H9 (cell line): Measurements from ENCODE around the gene DGLUCY. TPM values are rescaled to one million over a fixed set of nuclear protein-coding genes. Genes with fewer than 3 reads are reported as not detected.
"Not testable (repeated sequence)": the region's sequence is repeated elsewhere in the genome, so short reads cannot be mapped to it uniquely, and the experiment has no call there.

ENCODE experiments used
- DNase-seq: peaks from one replicate; pipeline ENCODE4 v3.0.0-alpha.2; 2017
- H2AFZ ChIP-seq: one replicate; pipeline ENCODE4 v1.6.1; 2013; ENCODE audit warnings: mild to moderate bottlenecking, low read length, control low read depth, moderate library complexity
- H2AK5ac ChIP-seq: 2 replicates; pipeline ENCODE4 v1.6.1; 2013; ENCODE audit warnings: low read length, control low read depth, mixed read lengths; ENCODE audit not compliant: insufficient read length
- H2BK120ac ChIP-seq: one replicate; pipeline ENCODE4 v1.6.1; 2013; ENCODE audit warnings: low read depth, mild to moderate bottlenecking, low read length, control low read depth, inconsistent platforms; ENCODE audit not compliant: poor library complexity, severe bottlenecking
- H2BK12ac ChIP-seq: 2 replicates; pipeline ENCODE4 v1.6.1; 2013; ENCODE audit warnings: low read length, control low read depth, mixed read lengths, low read depth; ENCODE audit not compliant: insufficient read length
- H2BK15ac ChIP-seq: 2 replicates; pipeline ENCODE4 v1.6.1; 2013; ENCODE audit warnings: low read depth, low read length, control low read depth
- H2BK20ac ChIP-seq: one replicate; pipeline ENCODE4 v1.6.1; 2013; ENCODE audit warnings: low read depth, mild to moderate bottlenecking, low read length, control low read depth, inconsistent platforms; ENCODE audit not compliant: poor library complexity, severe bottlenecking
- H2BK5ac ChIP-seq: 2 replicates; pipeline ENCODE4 v1.6.1; 2013; ENCODE audit warnings: low read length, control low read depth, mixed read lengths; ENCODE audit not compliant: insufficient read length
- H3K14ac ChIP-seq: 2 replicates; pipeline ENCODE4 v1.6.1; 2013; ENCODE audit warnings: low read length, control low read depth; ENCODE audit not compliant: insufficient read depth
- H3K18ac ChIP-seq: 2 replicates; pipeline ENCODE4 v1.6.1; 2013; ENCODE audit warnings: low read depth, mild to moderate bottlenecking, mixed read lengths, low read length, control low read depth; ENCODE audit not compliant: insufficient read length
- H3K23ac ChIP-seq: 2 replicates; pipeline ENCODE4 v1.6.1; 2013; ENCODE audit warnings: low read length, control low read depth, mixed read lengths, low read depth; ENCODE audit not compliant: insufficient read length
- H3K23me2 ChIP-seq: 2 replicates; pipeline ENCODE4 v1.6.1; 2013; ENCODE audit warnings: low read depth, mild to moderate bottlenecking, mixed read lengths, low read length, control low read depth; ENCODE audit not compliant: insufficient read length, poor library complexity, severe bottlenecking
- H3K27ac ChIP-seq: 2 replicates; pipeline ENCODE4 v1.5.1; 2013; ENCODE audit warnings: low read length, control low read depth, mixed read lengths, low read depth; ENCODE audit not compliant: insufficient read length
- H3K27me3 ChIP-seq: 2 replicates; pipeline ENCODE4 v1.6.1; 2013; ENCODE audit warnings: low read length, control low read depth, inconsistent platforms; ENCODE audit not compliant: insufficient read depth
- H3K4ac ChIP-seq: 2 replicates; pipeline ENCODE4 v1.6.1; 2013; ENCODE audit warnings: low read depth, mild to moderate bottlenecking, control low read depth, inconsistent platforms, low read length, moderate library complexity
- H3K4me1 ChIP-seq: 2 replicates; pipeline ENCODE4 v1.6.1; 2013; ENCODE audit warnings: low read length, control low read depth, inconsistent platforms; ENCODE audit not compliant: insufficient read depth
- H3K4me2 ChIP-seq: 2 replicates; pipeline ENCODE4 v1.6.1; 2013; ENCODE audit warnings: low read length, control low read depth, mixed read lengths; ENCODE audit not compliant: insufficient read length, insufficient read depth
- H3K56ac ChIP-seq: 2 replicates; pipeline ENCODE4 v1.6.1; 2013; ENCODE audit warnings: low read depth, mild to moderate bottlenecking, mixed read lengths, low read length, control low read depth; ENCODE audit not compliant: insufficient read length
- H3K79me1 ChIP-seq: 2 replicates; pipeline ENCODE4 v1.6.1; 2013; ENCODE audit warnings: low read depth, mild to moderate bottlenecking, moderate library complexity, low read length, control low read depth, inconsistent platforms; ENCODE audit not compliant: insufficient read depth, poor library complexity, severe bottlenecking
- H3K79me2 ChIP-seq: 2 replicates; pipeline ENCODE4 v1.6.1; 2013; ENCODE audit warnings: low read length, control low read depth, inconsistent platforms; ENCODE audit not compliant: insufficient read depth
- H3K9ac ChIP-seq: 2 replicates; pipeline ENCODE4 v1.6.1; 2013; ENCODE audit warnings: low read length, control low read depth, mixed read lengths; ENCODE audit not compliant: insufficient read length; ENCODE audit errors: extremely low read depth
- H3K9me3 ChIP-seq: one replicate; pipeline ENCODE4 v1.6.1; 2013; ENCODE audit warnings: low read depth, low read length, inconsistent platforms; ENCODE audit not compliant: control insufficient read depth
- H3T11ph ChIP-seq: one replicate; pipeline ENCODE4 v1.6.1; 2013; ENCODE audit warnings: mild to moderate bottlenecking, low read length, control low read depth, inconsistent platforms
- H4K20me1 ChIP-seq: one replicate; pipeline ENCODE4 v1.6.1; 2013; ENCODE audit not compliant: control insufficient read depth, insufficient read length, insufficient read depth
- H4K5ac ChIP-seq: 2 replicates; pipeline ENCODE4 v1.6.1; 2013; ENCODE audit warnings: low read depth, mild to moderate bottlenecking, mixed read lengths, low read length, control low read depth; ENCODE audit not compliant: insufficient read length
- H4K8ac ChIP-seq: replicated peaks from 2 replicates; pipeline ENCODE4 v1.6.1; 2013; ENCODE audit warnings: low read length, control low read depth, mixed read lengths, low read depth; ENCODE audit not compliant: insufficient read length
- H4K91ac ChIP-seq: 2 replicates; pipeline ENCODE4 v1.6.1; 2013; ENCODE audit warnings: low read depth, mild to moderate bottlenecking, moderate library complexity, mixed read lengths, low read length, control low read depth; ENCODE audit not compliant: insufficient read length
- H3K27ac Mint-ChIP-seq, 3 experiments: 2 replicates in 2 of 3; 3 replicates in 1 of 3; pipeline ENCODE4 v1.8.0; 2020 to 2021; ENCODE audit warnings: mixed read lengths in 3 of 3, mild to moderate bottlenecking in 1 of 3, moderate library complexity in 1 of 3
- H3K27me3 Mint-ChIP-seq: 2 replicates; pipeline ENCODE4 v1.8.0; 2021; ENCODE audit warnings: low read depth, mild to moderate bottlenecking, moderate library complexity, mixed read lengths
- H3K36me3 Mint-ChIP-seq, 3 experiments: 2 replicates in 2 of 3; 3 replicates in 1 of 3; pipeline ENCODE4 v1.8.0; 2020 to 2021; ENCODE audit warnings: low read depth in 3 of 3, mixed read lengths in 3 of 3; ENCODE audit not compliant: insufficient read depth in 1 of 3
- H3K4me1 Mint-ChIP-seq, 2 experiments: 2 replicates each; pipeline ENCODE4 v1.8.0; 2020; ENCODE audit warnings: mixed read lengths in 2 of 2
- H3K4me3 Mint-ChIP-seq, 2 experiments: 2 replicates in 1 of 2; 3 replicates in 1 of 2; pipeline ENCODE4 v1.8.0; 2020 to 2021; ENCODE audit warnings: mild to moderate bottlenecking in 2 of 2, mixed read lengths in 2 of 2, moderate library complexity in 1 of 2
- H3K9me3 Mint-ChIP-seq, 2 experiments: 2 replicates in 1 of 2; 3 replicates in 1 of 2; pipeline ENCODE4 v1.8.0; 2020; ENCODE audit warnings: mild to moderate bottlenecking in 2 of 2, mixed read lengths in 2 of 2, moderate library complexity in 1 of 2
- WGBS: extraction: QIAGEN DNeasy Blood & Tissue Kit; methylation state at CpG from one replicate; pipeline ENCODE4 v1.1.7; 2013; ENCODE audit warnings: missing lambda C conversion rate, low lambda C conversion rate, mixed read lengths; ENCODE audit not compliant: insufficient read length; ENCODE audit errors: extremely low coverage; 5-methylcytosine and 5-hydroxymethylcytosine counted together
- total RNA-seq: library from RNA; stranded (reverse); gene quantifications from 2 replicates; pipeline ENCODE4 v1.2.1, GENCODE V29; 2021
- TF ChIP-seq, protein P1 (sequence below): fragments of 200-600 bp; sonication (generic); conservative IDR thresholded peaks from 3 replicates; pipeline ENCODE4 v1.8.0; 2021; ENCODE audit warnings: antibody characterized with exemption, mild to moderate bottlenecking

DGLUCY gene
- total RNA-seq, 1 experiment from 2014 or later, result 29.6 TPM

DNA sequence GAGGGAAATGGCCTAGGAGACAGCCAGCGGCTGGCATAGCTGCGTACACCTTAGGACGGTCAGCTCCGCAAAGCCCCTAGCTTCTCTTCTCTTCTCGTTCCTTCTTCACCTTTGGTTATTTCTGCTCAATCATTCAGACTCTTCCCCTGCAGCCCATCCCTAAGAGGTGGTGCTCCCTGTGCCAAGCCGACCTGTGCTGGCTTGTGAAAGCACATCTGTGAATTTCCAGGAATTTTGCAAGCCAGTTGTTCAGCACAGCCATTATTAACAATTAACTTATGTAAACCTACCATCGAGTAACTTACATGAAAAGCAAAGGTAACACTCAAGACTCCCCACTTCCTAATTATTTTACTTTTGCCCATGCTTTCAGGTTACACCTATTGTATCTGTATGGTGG, 151.5 kb downstream of the DGLUCY start:
- Histone ChIP-seq H3K23me2 (peaks cover 16% of the 10 kb centered on the region), H2BK20ac (no peak overlapping the region), H2AFZ (no peak overlapping the region), H2BK120ac (no peak overlapping the region), H2BK5ac (no peak overlapping the region), H3K23ac (no peak overlapping the region), H3T11ph (no peak overlapping the region), H3K79me2 (no peaks in the 10 kb centered on the region), H4K5ac (no peak overlapping the region), H4K91ac (no peak overlapping the region), H3K4me2 (peak overlapping the region; percentile 83), H4K20me1 (no peaks in the 10 kb centered on the region), H3K27ac (no peak overlapping the region), H2AK5ac (no peak overlapping the region), H3K56ac (no peak overlapping the region), H2BK15ac (0 out of 2 replicates have a peak overlapping the region, but pooled peaks have one; percentile 96), H3K14ac (no peak overlapping the region), H3K9ac (no peak overlapping the region), H3K4ac (no peak overlapping the region), H3K18ac (no peak overlapping the region), H2BK12ac (no peak overlapping the region), H3K9me3 (no peaks in the 10 kb centered on the region), H3K27me3 (peaks cover 3% of the 10 kb centered on the region; the same call in 1 of the 2 replicates), H3K4me1 (no peaks in the 10 kb centered on the region), H4K8ac (no peak overlapping the region), H3K79me1 (no peaks in the 10 kb centered on the region)
- TF ChIP-seq, protein P1, sequence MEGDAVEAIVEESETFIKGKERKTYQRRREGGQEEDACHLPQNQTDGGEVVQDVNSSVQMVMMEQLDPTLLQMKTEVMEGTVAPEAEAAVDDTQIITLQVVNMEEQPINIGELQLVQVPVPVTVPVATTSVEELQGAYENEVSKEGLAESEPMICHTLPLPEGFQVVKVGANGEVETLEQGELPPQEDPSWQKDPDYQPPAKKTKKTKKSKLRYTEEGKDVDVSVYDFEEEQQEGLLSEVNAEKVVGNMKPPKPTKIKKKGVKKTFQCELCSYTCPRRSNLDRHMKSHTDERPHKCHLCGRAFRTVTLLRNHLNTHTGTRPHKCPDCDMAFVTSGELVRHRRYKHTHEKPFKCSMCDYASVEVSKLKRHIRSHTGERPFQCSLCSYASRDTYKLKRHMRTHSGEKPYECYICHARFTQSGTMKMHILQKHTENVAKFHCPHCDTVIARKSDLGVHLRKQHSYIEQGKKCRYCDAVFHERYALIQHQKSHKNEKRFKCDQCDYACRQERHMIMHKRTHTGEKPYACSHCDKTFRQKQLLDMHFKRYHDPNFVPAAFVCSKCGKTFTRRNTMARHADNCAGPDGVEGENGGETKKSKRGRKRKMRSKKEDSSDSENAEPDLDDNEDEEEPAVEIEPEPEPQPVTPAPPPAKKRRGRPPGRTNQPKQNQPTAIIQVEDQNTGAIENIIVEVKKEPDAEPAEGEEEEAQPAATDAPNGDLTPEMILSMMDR, result no peak
- H3K36me3 Mint-ChIP-seq, result no peaks in the 10 kb centered on the region; a peak in 2 of 7 replicates
- no peak overlapping the region for H3K27ac Mint-ChIP-seq
- peaks cover 10 to 23% of the 10 kb centered on the region in 2 experiments for H3K4me1 Mint-ChIP-seq
- peaks cover 2 to 5% of the 10 kb centered on the region in 2 experiments; a peak in 2 of 5 replicates for H3K9me3 Mint-ChIP-seq
- no CpG with 5 or more reads among the region's 7 CpGs for WGBS
- DNase-seq, result no peak
- peaks cover 40% of the 10 kb centered on the region for H3K27me3 Mint-ChIP-seq
- H3K4me3 Mint-ChIP-seq, result no peak overlapping the region

DNA sequence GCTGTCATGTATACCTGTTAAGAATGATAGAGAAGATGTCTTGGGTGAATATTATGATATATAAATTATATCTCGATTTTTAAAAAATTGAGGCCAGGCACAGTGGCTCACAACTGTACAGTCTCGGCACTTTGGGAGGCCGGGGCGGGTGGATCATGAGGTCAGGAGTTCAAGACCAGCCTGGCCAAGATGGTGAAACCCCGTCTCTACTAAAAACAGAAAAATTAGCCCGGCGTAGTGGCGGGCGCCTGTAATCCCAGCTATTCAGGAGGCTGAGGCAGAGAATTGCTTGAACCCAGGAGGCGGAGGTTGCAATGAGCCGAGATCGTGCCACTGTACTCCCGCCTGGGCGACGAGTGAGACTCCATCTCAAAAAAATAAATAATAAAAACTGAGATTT, 152.4 kb downstream of the DGLUCY start:
- H3K79me2 ChIP-seq, H3K4ac ChIP-seq, H4K8ac ChIP-seq, H2AFZ ChIP-seq, H3K79me1 ChIP-seq, H3K9me3 ChIP-seq, H4K5ac ChIP-seq, H2BK15ac ChIP-seq, H2BK5ac ChIP-seq, H2BK20ac ChIP-seq, H4K91ac ChIP-seq, H3K14ac ChIP-seq, H3K27ac Mint-ChIP-seq, H3K27ac ChIP-seq, H2BK120ac ChIP-seq, DNase-seq, H3K36me3 Mint-ChIP-seq, H3K4me1 ChIP-seq, H2BK12ac ChIP-seq, H3K18ac ChIP-seq, H3T11ph ChIP-seq, H3K4me3 Mint-ChIP-seq, H2AK5ac ChIP-seq, H3K9ac ChIP-seq, H4K20me1 ChIP-seq, H3K27me3 ChIP-seq, H3K4me2 ChIP-seq, H3K9me3 Mint-ChIP-seq, H3K23ac ChIP-seq, H3K56ac ChIP-seq: not testable (repeated sequence)
- H3K4me1 Mint-ChIP-seq, result peaks cover 10 to 26% of the 10 kb centered on the region in 2 experiments
- H3K23me2 ChIP-seq, result peaks cover 16% of the 10 kb centered on the region
- WGBS, result no CpG with 5 or more reads among the region's 15 CpGs
- H3K27me3 Mint-ChIP-seq, result peaks cover 37% of the 10 kb centered on the region
